ENCODE measurements around the gene SHB.

DNA sequence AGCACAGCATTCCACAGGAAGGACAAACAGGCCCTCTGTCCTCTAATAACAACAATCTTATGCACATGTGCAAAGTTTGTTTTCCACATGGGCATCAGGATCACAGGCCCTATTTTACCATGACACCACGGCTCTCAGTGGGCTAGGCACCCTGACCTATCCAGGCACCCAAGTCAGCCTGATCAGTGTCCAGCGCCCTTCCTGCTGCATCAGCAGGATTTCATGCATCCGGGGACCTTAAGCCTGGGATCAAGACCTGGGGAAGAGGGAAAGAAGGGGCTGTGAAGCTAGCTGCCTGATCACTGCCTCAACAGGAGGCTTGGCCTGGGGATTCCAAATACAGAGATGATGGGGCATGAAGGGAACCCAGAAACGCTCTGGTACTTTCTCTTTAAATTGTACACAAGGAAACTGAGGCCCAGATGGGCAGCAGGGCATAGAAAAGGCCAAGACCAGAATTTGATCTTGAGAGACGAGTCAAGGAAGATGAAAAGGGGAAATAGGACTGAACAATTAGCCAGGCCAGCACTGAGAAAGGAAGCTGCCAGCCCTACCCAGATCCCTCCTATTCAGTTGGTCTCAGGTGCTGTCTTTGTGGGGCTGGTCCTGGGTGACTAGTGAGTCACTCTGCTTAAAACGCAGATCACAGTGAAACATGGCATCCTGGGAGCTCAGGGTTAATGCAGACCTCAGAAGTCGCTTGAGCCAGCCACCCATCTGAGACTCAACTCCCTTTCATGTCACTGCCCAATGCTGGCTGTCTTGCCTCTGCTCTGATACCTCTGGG lies 57.9 kb downstream of the SHB start:
- TF ChIP-seq TAF1 (IDR thresholded peaks at IDR 0.05; ENCODE audit: low read depth, low read length) (no peak), POLR2A (IDR thresholded peaks at IDR 0.05; ENCODE audit: control extremely low read depth in 1 of 2, low read depth in 2 of 2, low read length in 2 of 2) (no peak), SIN3A (conservative IDR thresholded peaks at IDR 0.05 in 1 of 2, IDR thresholded peaks at IDR 0.05 in 1 of 2; ENCODE audit: low read depth in 1 of 2, low read length in 2 of 2) (no peak), POLR2AphosphoS5 (IDR thresholded peaks at IDR 0.05; ENCODE audit: low read depth, low read length) (no peak)
- TF ChIP-seq, protein P1, sequence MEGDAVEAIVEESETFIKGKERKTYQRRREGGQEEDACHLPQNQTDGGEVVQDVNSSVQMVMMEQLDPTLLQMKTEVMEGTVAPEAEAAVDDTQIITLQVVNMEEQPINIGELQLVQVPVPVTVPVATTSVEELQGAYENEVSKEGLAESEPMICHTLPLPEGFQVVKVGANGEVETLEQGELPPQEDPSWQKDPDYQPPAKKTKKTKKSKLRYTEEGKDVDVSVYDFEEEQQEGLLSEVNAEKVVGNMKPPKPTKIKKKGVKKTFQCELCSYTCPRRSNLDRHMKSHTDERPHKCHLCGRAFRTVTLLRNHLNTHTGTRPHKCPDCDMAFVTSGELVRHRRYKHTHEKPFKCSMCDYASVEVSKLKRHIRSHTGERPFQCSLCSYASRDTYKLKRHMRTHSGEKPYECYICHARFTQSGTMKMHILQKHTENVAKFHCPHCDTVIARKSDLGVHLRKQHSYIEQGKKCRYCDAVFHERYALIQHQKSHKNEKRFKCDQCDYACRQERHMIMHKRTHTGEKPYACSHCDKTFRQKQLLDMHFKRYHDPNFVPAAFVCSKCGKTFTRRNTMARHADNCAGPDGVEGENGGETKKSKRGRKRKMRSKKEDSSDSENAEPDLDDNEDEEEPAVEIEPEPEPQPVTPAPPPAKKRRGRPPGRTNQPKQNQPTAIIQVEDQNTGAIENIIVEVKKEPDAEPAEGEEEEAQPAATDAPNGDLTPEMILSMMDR (IDR thresholded peaks at IDR 0.05; ENCODE audit: control extremely low read depth in 1 of 3, insufficient read depth in 1 of 3, low read depth in 1 of 3, low read length in 3 of 3), result no peak
- TF ChIP-seq, protein P2, sequence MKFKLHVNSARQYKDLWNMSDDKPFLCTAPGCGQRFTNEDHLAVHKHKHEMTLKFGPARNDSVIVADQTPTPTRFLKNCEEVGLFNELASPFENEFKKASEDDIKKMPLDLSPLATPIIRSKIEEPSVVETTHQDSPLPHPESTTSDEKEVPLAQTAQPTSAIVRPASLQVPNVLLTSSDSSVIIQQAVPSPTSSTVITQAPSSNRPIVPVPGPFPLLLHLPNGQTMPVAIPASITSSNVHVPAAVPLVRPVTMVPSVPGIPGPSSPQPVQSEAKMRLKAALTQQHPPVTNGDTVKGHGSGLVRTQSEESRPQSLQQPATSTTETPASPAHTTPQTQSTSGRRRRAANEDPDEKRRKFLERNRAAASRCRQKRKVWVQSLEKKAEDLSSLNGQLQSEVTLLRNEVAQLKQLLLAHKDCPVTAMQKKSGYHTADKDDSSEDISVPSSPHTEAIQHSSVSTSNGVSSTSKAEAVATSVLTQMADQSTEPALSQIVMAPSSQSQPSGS (IDR thresholded peaks at IDR 0.05; ENCODE audit: low read length), result no peak
